Smooth muscle cell (in vitro differentiated cells): Measurements from ENCODE around the gene MKI67. TPM values are rescaled to one million over a fixed set of nuclear protein-coding genes. Genes with fewer than 3 reads are reported as not detected.

Experiments used
- DNase-seq: peaks from one replicate; lab custom pipeline; 2025; ENCODE audit not compliant: unreplicated experiment; lab: John Stamatoyannopoulos, UW
- H2AFZ ChIP-seq: fragments of 200-600 bp; sonication (generic); 2 replicates; pipeline ENCODE4 v1.6.0; 2016; ENCODE audit warnings: antibody characterized with exemption, low read depth, mild to moderate bottlenecking
- H3F3A ChIP-seq: fragments of 200-600 bp; sonication (generic); 2 replicates; pipeline ENCODE4 v1.6.0; 2017; ENCODE audit warnings: antibody characterized with exemption, low read depth
- H3K27ac ChIP-seq: fragments of 200-600 bp; sonication (generic); 2 replicates; pipeline ENCODE4 v1.5.1; 2016; ENCODE audit warnings: low read depth, mild to moderate bottlenecking
- H3K27me3 ChIP-seq: fragments of 200-600 bp; sonication (generic); 2 replicates; pipeline ENCODE4 v1.6.1; 2016; ENCODE audit warnings: low read depth, mild to moderate bottlenecking
- H3K36me3 ChIP-seq: fragments of 200-600 bp; sonication (generic); 2 replicates; pipeline ENCODE4 v1.5.1; 2016; ENCODE audit warnings: low read depth
- H3K4me1 ChIP-seq: fragments of 200-600 bp; sonication (generic); 2 replicates; pipeline ENCODE4 v1.5.1; 2016; ENCODE audit warnings: low read depth
- H3K4me2 ChIP-seq: fragments of 200-600 bp; sonication (generic); 2 replicates; pipeline ENCODE4 v1.6.0; 2016; ENCODE audit warnings: mild to moderate bottlenecking
- H3K4me3 ChIP-seq: fragments of 200-600 bp; sonication (generic); 2 replicates; pipeline ENCODE4 v1.5.1; 2016; ENCODE audit warnings: mild to moderate bottlenecking
- H3K79me2 ChIP-seq: fragments of 200-600 bp; sonication (generic); 2 replicates; pipeline ENCODE4 v1.6.0; 2016; ENCODE audit warnings: low read depth, mild to moderate bottlenecking
- H3K9ac ChIP-seq: fragments of 200-600 bp; sonication (generic); 2 replicates; pipeline ENCODE4 v1.6.0; 2016; ENCODE audit warnings: low read depth
- H3K9me3 ChIP-seq: fragments of 200-600 bp; sonication (generic); replicated peaks from 2 replicates; pipeline ENCODE4 v1.5.1; 2016; ENCODE audit warnings: low read depth
- H4K20me1 ChIP-seq: fragments of 200-600 bp; sonication (generic); 2 replicates; pipeline ENCODE4 v1.6.0; 2016; ENCODE audit warnings: low read depth
- CTCF ChIP-seq: fragments of 200-600 bp; sonication (generic); IDR thresholded peaks from 2 replicates; pipeline ENCODE4 v1.5.1; 2017; ENCODE audit warnings: borderline replicate concordance, mild to moderate bottlenecking, antibody characterized with exemption; ENCODE audit not compliant: insufficient read depth, poor library complexity, severe bottlenecking
- WGBS: methylation state at CpG from one replicate; pipeline ENCODE4 v1.1.7; 2016; ENCODE audit warnings: low lambda C conversion rate; 5-methylcytosine and 5-hydroxymethylcytosine counted together
- polyA plus RNA-seq: library from polyadenylated mRNA; unstranded; fragments of >200 nt; fragmentation: Nextera tagmentation; extraction: Ambion mirVana; gene quantifications from 2 replicates; pipeline ENCODE4 v1.2.1, GENCODE V29; 2016
- total RNA-seq: library from RNA; depleted of rRNA; stranded (reverse); fragments of >200 nt; gene quantifications from 2 replicates; pipeline ENCODE4 v1.2.3, GENCODE V29; 2014

Gene MKI67
- total and polyA plus RNA-seq, 2 experiments from 2014 or later: 7.9 to 10.8 TPM

GRCh38 chr10:128092454-128092853 is 33.8 kb downstream of the MKI67 start:
- WGBS: 61% methylated on average over 3 of the region's 3 CpGs
- Histone ChIP-seq H3K4me3 (no peak overlapping the region), H3K9ac (no peak overlapping the region), H3K27me3 (no peaks in the 10 kb centered on the region), H3K27ac (no peak overlapping the region), H3K79me2 (no peaks in the 10 kb centered on the region), H3K9me3 (no peaks in the 10 kb centered on the region), H3K4me2 (no peak overlapping the region), H3K36me3 (no peaks in the 10 kb centered on the region), H2AFZ (no peak overlapping the region), H3F3A (no peaks in the 10 kb centered on the region), H3K4me1 (no peaks in the 10 kb centered on the region), H4K20me1 (no peaks in the 10 kb centered on the region)
- no peak for DNase-seq
- TF ChIP-seq CTCF: no peak

GRCh38 chr10:128091636-128092210 is 34.5 kb downstream of the MKI67 start:
- WGBS: 77% methylated on average over 17 of the region's 17 CpGs
- DNase-seq: no peak

GRCh38 chr10:128087884-128088709 is 38.1 kb downstream of the MKI67 start:
- Histone ChIP-seq H2AFZ (no peak overlapping the region), H4K20me1 (no peaks in the 10 kb centered on the region), H3K4me2 (no peak overlapping the region), H3K36me3 (no peaks in the 10 kb centered on the region), H3K4me1 (no peaks in the 10 kb centered on the region), H3K27ac (no peak overlapping the region), H3K79me2 (no peaks in the 10 kb centered on the region), H3K4me3 (no peak overlapping the region), H3K9me3 (no peaks in the 10 kb centered on the region), H3K27me3 (no peaks in the 10 kb centered on the region), H3F3A (no peaks in the 10 kb centered on the region), H3K9ac (no peak overlapping the region)
- DNase-seq: no peak
- TF ChIP-seq CTCF: no peak
- WGBS: 79% methylated on average over 12 of the region's 12 CpGs

More at GRCh38 chr10:128091636-128092210, 34.5 kb downstream of the MKI67 start:
- H3K27me3 ChIP-seq: no peaks in the 10 kb centered on the region
- no peaks in the 10 kb centered on the region for H3F3A ChIP-seq
- no peak overlapping the region for H3K9ac ChIP-seq
- no peaks in the 10 kb centered on the region for H3K36me3 ChIP-seq
- no peaks in the 10 kb centered on the region for H4K20me1 ChIP-seq
- no peaks in the 10 kb centered on the region for H3K79me2 ChIP-seq
- no peak overlapping the region for H3K27ac ChIP-seq
- H2AFZ ChIP-seq: no peak overlapping the region
- no peaks in the 10 kb centered on the region for H3K9me3 ChIP-seq
- no peak overlapping the region for H3K4me3 ChIP-seq
- no peaks in the 10 kb centered on the region for H3K4me1 ChIP-seq
- no peak for TF ChIP-seq CTCF
- no peak overlapping the region for H3K4me2 ChIP-seq
